Measurements from ENCODE around the gene ZNF324.

- TF ChIP-seq EP300 (IDR thresholded peaks at IDR 0.05) (no peak), CTCF (IDR thresholded peaks at IDR 0.05) (no peak), POLR2A (IDR thresholded peaks at IDR 0.05) (no peak)
These were observed 10.2 kb downstream of the ZNF324 start for GRCh38 chr19:58477130-58477529.

Measured in upper lobe of left lung (tissue), 4 donors.